A549 (cell line): ENCODE data around the gene TNFSF4.

Experiments
- POLR2AphosphoS2 ChIP-seq: conservative IDR thresholded peaks from 2 replicates; pipeline ENCODE4 v1.6.1; 2012; ENCODE audit warnings: low read length, improper control_type of control experiment, inconsistent platforms
- TF ChIP-seq, protein P1 (sequence below): fragments of >200 bp; sonication (Bioruptor Twin); formaldehyde crosslinking; IDR thresholded peaks from 3 replicates; pipeline ENCODE4 v1.5.1; 2016

DNA sequence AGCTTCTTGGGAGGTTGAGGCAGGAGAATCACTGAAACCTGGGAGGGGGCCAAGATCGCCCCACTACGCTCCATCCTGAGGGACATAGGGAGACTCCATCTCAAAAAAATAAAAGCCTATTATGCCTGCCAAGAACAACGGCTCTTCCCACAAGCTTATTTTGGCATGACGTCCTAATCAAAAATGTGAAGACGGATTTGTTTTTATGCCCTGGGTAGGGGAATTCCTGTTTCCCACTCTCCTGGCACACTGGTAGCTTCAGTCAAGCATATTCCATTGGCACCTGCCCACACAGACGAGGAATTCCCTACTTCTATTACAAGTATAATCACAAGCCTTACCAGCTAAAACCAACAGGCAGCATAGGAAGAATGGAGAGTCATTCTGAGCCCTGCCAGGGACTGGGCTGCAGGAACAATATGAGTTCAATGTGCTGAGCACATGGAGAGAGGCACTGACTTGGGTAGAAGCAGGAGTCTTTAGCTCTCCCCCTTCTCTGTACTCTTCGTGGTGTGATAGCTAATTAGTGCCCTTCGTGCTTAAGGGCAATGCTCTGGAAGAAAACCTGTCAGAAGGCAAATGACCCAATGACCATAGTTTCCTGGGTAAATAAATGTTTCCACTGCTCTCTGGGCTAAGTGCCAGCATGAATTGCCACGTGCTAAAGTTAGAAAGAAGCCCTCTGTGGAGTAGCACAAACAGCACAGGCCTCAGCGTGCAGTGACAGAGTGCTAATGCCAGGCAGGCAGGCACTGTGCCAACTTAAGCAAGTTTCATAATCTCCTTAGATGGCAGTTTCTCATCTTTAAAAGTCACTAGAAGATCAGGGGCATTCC, 16.8 kb downstream of the TNFSF4 start:
- TF ChIP-seq, protein P1, sequence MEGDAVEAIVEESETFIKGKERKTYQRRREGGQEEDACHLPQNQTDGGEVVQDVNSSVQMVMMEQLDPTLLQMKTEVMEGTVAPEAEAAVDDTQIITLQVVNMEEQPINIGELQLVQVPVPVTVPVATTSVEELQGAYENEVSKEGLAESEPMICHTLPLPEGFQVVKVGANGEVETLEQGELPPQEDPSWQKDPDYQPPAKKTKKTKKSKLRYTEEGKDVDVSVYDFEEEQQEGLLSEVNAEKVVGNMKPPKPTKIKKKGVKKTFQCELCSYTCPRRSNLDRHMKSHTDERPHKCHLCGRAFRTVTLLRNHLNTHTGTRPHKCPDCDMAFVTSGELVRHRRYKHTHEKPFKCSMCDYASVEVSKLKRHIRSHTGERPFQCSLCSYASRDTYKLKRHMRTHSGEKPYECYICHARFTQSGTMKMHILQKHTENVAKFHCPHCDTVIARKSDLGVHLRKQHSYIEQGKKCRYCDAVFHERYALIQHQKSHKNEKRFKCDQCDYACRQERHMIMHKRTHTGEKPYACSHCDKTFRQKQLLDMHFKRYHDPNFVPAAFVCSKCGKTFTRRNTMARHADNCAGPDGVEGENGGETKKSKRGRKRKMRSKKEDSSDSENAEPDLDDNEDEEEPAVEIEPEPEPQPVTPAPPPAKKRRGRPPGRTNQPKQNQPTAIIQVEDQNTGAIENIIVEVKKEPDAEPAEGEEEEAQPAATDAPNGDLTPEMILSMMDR, result no peak
- TF ChIP-seq POLR2AphosphoS2, result no peak
